Fibroblast of lung (primary cell): ENCODE data around the gene SLC23A1. TPM values are rescaled to one million over a fixed set of nuclear protein-coding genes. Genes with fewer than 3 reads are reported as not detected.

Experiments used
- DNase-seq, 2 donors: peaks; one replicate each; pipeline versions ENCODE4 v3.0.0 to v3.0.0-alpha.2; 2010; ENCODE audit warnings: low read depth in 2 of 2
- H2AFZ ChIP-seq: 2 replicates; pipeline ENCODE4 v1.5.1; 2012; ENCODE audit warnings: low read length, control low read depth, inconsistent platforms
- H3K27ac ChIP-seq: 2 replicates; pipeline ENCODE4 v1.5.1; 2011; ENCODE audit warnings: low read length, control low read depth; ENCODE audit not compliant: insufficient read depth
- H3K27me3 ChIP-seq: 2 replicates; pipeline ENCODE4 v1.5.1; 2011; ENCODE audit warnings: mild to moderate bottlenecking, low read length; ENCODE audit not compliant: control insufficient read depth, insufficient read depth
- H3K36me3 ChIP-seq: 2 replicates; pipeline ENCODE4 v1.5.1; 2011; ENCODE audit warnings: low read length; ENCODE audit not compliant: control insufficient read depth, insufficient read depth
- H3K4me1 ChIP-seq: 2 replicates; pipeline ENCODE4 v1.5.1; 2011; ENCODE audit warnings: low read length; ENCODE audit not compliant: control insufficient read depth, insufficient read depth; ENCODE audit errors: extremely low read depth
- H3K4me2 ChIP-seq: 2 replicates; pipeline ENCODE4 v1.5.1; 2011; ENCODE audit warnings: low read length, control low read depth; ENCODE audit not compliant: insufficient read depth; ENCODE audit errors: extremely low read depth
- H3K4me3 ChIP-seq, 4 experiments: fragments of 200-600 bp in 1 of 4; sonication (generic) in 1 of 4; replicated peaks in 1 of 4; 2 replicates each; pipeline ENCODE4 v1.5.1; 2011 to 2016; ENCODE audit warnings: low read length in 4 of 4, low read depth in 3 of 4, mild to moderate bottlenecking in 3 of 4, control low read depth in 2 of 4, inconsistent platforms in 1 of 4, mixed read lengths in 1 of 4; ENCODE audit not compliant: insufficient read depth in 1 of 4; ENCODE audit errors: control extremely low read depth in 1 of 4
- H3K79me2 ChIP-seq: 2 replicates; pipeline ENCODE4 v1.5.1; 2012; ENCODE audit warnings: mild to moderate bottlenecking, low read length, inconsistent platforms; ENCODE audit not compliant: control insufficient read depth, insufficient read depth
- H3K9ac ChIP-seq: 2 replicates; pipeline ENCODE4 v1.5.1; 2011; ENCODE audit warnings: mild to moderate bottlenecking, low read length, control low read depth; ENCODE audit not compliant: insufficient read depth
- H3K9me3 ChIP-seq: 2 replicates; pipeline ENCODE4 v1.5.1; 2012; ENCODE audit warnings: low read depth, low read length; ENCODE audit not compliant: control insufficient read depth, insufficient read depth
- H4K20me1 ChIP-seq: 2 replicates; pipeline ENCODE4 v1.5.1; 2011; ENCODE audit warnings: low read length; ENCODE audit not compliant: control insufficient read depth, insufficient read depth; ENCODE audit errors: extremely low read depth
- EZH2 ChIP-seq: IDR thresholded peaks from 2 replicates; pipeline ENCODE4 v1.5.1; 2012; ENCODE audit warnings: low read length, control low read depth, mild to moderate bottlenecking; ENCODE audit errors: missing control alignments
- polyA plus RNA-seq, 2 donors: library from polyadenylated mRNA; depleted of rRNA in 1 of 2; stranded (reverse) in 1 of 2; unstranded in 1 of 2; fragments of >200 nt; gene quantifications; 2 replicates each; pipeline ENCODE4 v1.2.1, GENCODE V29; 2011 to 2012; ENCODE audit warnings: missing spikeins in 1 of 2
- total RNA-seq: library from RNA; depleted of rRNA; stranded (reverse); fragments of >200 nt; gene quantifications from 2 replicates; pipeline ENCODE4 v1.2.1, GENCODE V29; 2014
- TF ChIP-seq, protein P1 (sequence below), 2 donors: IDR thresholded peaks in 1 of 2; conservative IDR thresholded peaks in 1 of 2; 1 replicate in 1 of 2; 2 replicates in 1 of 2; pipeline ENCODE4 v1.5.1; 2011 to 2012; ENCODE audit warnings: low read length in 2 of 2, control low read depth in 1 of 2, inconsistent platforms in 1 of 2, low read depth in 1 of 2, mild to moderate bottlenecking in 1 of 2

SLC23A1 gene
- total and polyA plus RNA-seq, 2 donors (not counting 1 experiment from before 2014, with no cell fraction given), result not detected

DNA sequence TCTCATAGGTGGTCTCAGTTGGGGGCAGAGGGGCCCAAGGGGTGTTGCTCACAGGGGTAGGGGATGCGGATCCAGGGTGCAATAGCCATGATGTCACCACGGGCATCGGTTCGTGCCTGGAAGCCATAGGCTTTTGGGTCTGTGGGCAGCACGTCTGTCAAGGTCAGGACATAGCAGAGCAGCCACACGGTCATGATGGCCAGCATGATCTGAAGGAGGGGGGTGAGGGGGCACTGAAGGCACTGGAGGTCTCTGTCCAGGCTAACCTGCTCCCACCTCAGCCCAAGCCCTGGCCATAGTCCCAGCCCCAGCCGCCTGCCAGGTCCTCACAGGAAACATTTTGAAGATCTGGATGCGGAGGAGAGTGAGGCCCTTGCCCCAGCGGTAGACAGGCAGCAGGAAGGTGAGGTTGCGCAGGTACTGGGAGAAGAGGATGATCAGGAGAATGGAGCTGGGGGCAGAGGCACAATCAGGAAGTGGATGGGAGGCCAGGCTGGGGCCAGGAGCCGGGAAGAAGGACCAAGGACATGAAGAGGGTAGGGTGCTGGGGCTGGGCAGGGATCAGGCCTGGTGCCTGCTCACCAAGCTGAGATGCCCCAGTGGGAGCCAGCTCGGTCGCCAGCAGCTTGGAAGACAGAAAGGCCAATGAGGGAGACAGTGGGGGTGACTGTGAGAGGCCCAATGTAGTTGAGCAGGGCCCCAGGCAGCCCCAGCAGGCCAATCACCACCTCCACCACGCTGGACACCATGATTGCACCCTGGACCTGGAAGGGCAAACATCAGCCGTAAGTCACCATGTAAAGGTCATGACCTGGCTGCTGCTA is 3.3 kb downstream of the SLC23A1 start:
- Histone ChIP-seq H2AFZ (no peak overlapping the region), H3K27me3 (no peaks in the 10 kb centered on the region), H3K4me2 (no peak overlapping the region), H3K4me1 (no peaks in the 10 kb centered on the region), H4K20me1 (no peaks in the 10 kb centered on the region), H3K9me3 (no peaks in the 10 kb centered on the region), H3K36me3 (no peaks in the 10 kb centered on the region), H3K4me3 (no peak overlapping the region), H3K27ac (no peak overlapping the region), H3K79me2 (no peaks in the 10 kb centered on the region), H3K9ac (no peak overlapping the region)
- no peak for TF ChIP-seq EZH2
- TF ChIP-seq, protein P1, sequence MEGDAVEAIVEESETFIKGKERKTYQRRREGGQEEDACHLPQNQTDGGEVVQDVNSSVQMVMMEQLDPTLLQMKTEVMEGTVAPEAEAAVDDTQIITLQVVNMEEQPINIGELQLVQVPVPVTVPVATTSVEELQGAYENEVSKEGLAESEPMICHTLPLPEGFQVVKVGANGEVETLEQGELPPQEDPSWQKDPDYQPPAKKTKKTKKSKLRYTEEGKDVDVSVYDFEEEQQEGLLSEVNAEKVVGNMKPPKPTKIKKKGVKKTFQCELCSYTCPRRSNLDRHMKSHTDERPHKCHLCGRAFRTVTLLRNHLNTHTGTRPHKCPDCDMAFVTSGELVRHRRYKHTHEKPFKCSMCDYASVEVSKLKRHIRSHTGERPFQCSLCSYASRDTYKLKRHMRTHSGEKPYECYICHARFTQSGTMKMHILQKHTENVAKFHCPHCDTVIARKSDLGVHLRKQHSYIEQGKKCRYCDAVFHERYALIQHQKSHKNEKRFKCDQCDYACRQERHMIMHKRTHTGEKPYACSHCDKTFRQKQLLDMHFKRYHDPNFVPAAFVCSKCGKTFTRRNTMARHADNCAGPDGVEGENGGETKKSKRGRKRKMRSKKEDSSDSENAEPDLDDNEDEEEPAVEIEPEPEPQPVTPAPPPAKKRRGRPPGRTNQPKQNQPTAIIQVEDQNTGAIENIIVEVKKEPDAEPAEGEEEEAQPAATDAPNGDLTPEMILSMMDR (conservative IDR thresholded peaks at IDR 0.05 in 1 of 2, IDR thresholded peaks at IDR 0.05 in 1 of 2; ENCODE audit: low read depth in 1 of 2, low read length in 2 of 2), result no peak
- DNase-seq, result no peak

DNA sequence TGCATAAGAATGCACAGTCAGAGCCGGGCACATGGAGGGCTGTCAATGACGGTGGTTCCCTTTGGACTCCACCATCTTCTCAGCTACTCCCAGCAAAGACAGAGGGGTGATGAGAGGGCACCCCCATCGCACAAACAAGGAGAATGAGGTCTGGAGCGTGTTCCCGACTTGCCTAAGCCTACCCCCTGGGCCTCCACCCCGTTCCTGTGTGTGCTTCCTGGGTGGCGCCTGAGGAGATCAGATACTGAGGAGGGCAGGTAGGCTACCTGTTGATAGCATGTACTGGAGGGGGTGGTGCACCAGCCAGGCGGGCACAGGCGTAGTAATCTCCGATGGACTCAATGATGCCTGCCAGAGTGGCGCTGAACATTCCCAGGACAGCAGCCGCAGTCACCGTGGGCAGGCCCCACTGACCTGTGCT is 4.1 kb downstream of the SLC23A1 start:
- DNase-seq, result no peak
- Histone ChIP-seq H3K4me2 (no peak overlapping the region), H2AFZ (no peak overlapping the region), H3K79me2 (no peaks in the 10 kb centered on the region), H3K9ac (no peak overlapping the region), H3K4me1 (no peaks in the 10 kb centered on the region), H3K36me3 (no peaks in the 10 kb centered on the region), H3K27ac (no peak overlapping the region), H3K9me3 (no peaks in the 10 kb centered on the region), H4K20me1 (no peaks in the 10 kb centered on the region), H3K4me3 (no peak overlapping the region), H3K27me3 (no peaks in the 10 kb centered on the region)
- TF ChIP-seq, protein P1 (conservative IDR thresholded peaks at IDR 0.05 in 1 of 2, IDR thresholded peaks at IDR 0.05 in 1 of 2; ENCODE audit: low read depth in 1 of 2, low read length in 2 of 2), result no peak
- no peak for TF ChIP-seq EZH2

DNA sequence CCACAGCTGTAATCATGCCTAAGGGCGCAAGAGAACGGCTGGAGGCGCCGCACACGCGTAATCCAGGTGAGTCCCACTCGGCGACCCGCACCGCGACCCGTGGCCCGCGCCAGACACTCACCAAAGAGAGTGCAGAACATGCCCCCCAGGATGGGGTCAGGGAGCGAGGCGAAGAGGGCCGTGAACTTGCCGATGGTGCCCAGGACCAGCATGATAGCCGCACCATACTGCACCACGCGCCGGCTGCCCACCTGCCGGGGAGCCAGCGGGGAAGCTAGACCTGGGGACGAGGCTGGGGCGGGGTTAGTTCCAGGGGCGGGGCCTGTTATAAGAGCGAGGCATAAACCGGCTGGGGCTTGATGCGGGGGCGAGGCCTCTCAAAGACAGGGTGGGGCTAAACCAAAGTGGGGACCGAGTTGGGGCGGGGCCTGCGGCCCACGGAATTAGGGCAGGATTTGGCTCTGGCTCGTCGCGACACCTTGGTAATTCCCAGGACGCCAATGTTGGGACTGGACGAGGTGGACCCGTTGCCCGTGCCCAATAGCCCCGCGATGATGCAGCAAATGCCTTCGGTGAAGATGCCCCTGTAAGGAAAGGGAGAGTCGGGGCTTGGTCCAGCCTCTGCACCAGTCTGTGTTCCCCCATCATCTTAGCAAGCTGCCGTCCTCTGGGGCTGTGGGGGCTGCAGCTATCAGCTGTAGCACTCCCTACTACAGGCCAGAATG is 4.8 kb downstream of the SLC23A1 start:
- Histone ChIP-seq H3K27me3 (no peaks in the 10 kb centered on the region), H3K9me3 (no peaks in the 10 kb centered on the region), H3K27ac (no peak overlapping the region), H3K4me3 (no peak overlapping the region), H2AFZ (no peak overlapping the region), H3K36me3 (no peaks in the 10 kb centered on the region), H3K4me1 (no peaks in the 10 kb centered on the region), H3K79me2 (no peaks in the 10 kb centered on the region), H3K9ac (no peak overlapping the region), H4K20me1 (no peaks in the 10 kb centered on the region), H3K4me2 (no peak overlapping the region)
- TF ChIP-seq EZH2, result no peak
- DNase-seq, result no peak
